Measurements from ENCODE around the gene ADAMTS5. TPM values are rescaled to one million over a fixed set of nuclear protein-coding genes. Genes with fewer than 3 reads are reported as not detected.

ADAMTS5 gene
- total RNA-seq = 10 to 100 TPM in 1 of 2 donors, 1 to 10 TPM in 1; 6.1 to 10.9 TPM

GRCh38 chr21:26967062-26967913 is at the start of gene ADAMTS5:
TSS of gene ADAMTS5 (minus strand) at chr21:26967088. CDS start at chr21:26966391, 697 bp downstream.
- Histone ChIP-seq H3K9me3 (no peaks in the 10 kb centered on the region), H3K27me3 (no peaks in the 10 kb centered on the region)

DNA sequence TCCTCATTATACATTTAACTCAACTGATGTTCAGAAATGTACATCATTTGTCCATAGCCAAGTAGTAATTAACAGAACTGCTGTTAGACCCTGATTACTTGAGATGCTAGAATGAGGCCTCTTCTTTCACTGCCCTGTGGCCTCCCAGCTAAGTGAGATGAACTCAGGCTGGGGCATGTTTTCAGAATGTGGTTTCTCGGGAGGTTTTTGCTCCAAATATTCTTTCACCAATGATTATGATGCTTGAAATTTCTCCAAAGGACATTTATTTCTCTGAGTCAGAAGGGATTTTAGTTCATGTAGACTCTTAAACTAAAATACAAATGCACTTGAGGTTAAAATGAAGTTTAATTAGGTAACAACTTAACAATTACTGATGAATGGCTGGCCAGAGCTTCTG is 34.6 kb upstream of the ADAMTS5 start:
- Histone ChIP-seq H3K9me3 (no peaks in the 10 kb centered on the region), H3K36me3 (no peaks in the 10 kb centered on the region), H3K27me3 (no peaks in the 10 kb centered on the region), H3K27ac (no peak overlapping the region), H3K4me3 (no peak overlapping the region), H3K4me1 (no peaks in the 10 kb centered on the region)
- no peak for DNase-seq (ENCODE audit: low spot score)
- TF ChIP-seq CTCF (IDR thresholded peaks at IDR 0.05) = no peak

More at GRCh38 chr21:26967062-26967913, at the start of gene ADAMTS5:
- H3K27ac ChIP-seq = peak within 1 kb of the TSS; percentile 73 to 79
- DNase-seq (ENCODE audit: low spot score) = peak; percentile 71
- TF ChIP-seq CTCF (IDR thresholded peaks at IDR 0.05) = no peak
- H3K4me3 ChIP-seq = peak within 1 kb of the TSS; percentile 62 to 69
- H3K36me3 ChIP-seq = no peaks in the 10 kb centered on the region
- H3K4me1 ChIP-seq = peaks cover 0 to 20% of the 10 kb centered on the region in 2 donors

GRCh38 chr21:26983576-26983975 is 16.7 kb upstream of the ADAMTS5 start:
- H3K9me3 ChIP-seq = peaks cover 0 to 17% of the 10 kb centered on the region in 2 donors
- no peak overlapping the region for H3K27ac ChIP-seq
- no peaks in the 10 kb centered on the region for H3K4me1 ChIP-seq
- no peak overlapping the region for H3K4me3 ChIP-seq
- H3K27me3 ChIP-seq = no peaks in the 10 kb centered on the region
- no peak for TF ChIP-seq CTCF (IDR thresholded peaks at IDR 0.05)
- no peak for DNase-seq (ENCODE audit: low spot score)
- H3K36me3 ChIP-seq = no peaks in the 10 kb centered on the region

GRCh38 chr21:26982767-26983166 is 15.9 kb upstream of the ADAMTS5 start:
- Histone ChIP-seq H3K36me3 (no peaks in the 10 kb centered on the region), H3K27me3 (no peaks in the 10 kb centered on the region), H3K9me3 (peaks cover 0 to 9% of the 10 kb centered on the region in 2 donors), H3K4me3 (no peak overlapping the region), H3K4me1 (no peaks in the 10 kb centered on the region), H3K27ac (no peak overlapping the region)
- DNase-seq (ENCODE audit: low spot score) = no peak
- TF ChIP-seq CTCF (IDR thresholded peaks at IDR 0.05) = no peak

DNA sequence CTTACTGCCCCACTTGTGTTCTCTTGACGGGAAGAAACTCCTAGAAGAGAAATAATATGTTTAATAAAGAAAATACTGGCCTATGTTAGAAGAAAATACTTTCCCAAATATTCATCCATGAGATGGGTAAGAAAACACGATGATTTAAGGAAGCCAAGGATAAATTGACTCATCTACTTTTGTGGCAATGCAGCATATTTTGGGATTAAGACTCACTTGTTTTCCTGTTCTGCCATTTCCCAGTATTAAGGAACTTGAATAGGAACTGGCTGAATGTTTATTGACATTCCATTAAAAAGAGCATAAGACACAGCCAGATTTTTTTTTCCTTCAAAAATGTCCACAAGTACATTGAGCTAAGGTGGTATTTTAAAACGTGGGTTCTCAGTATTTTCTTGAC is 10.9 kb upstream of the ADAMTS5 start:
- Histone ChIP-seq H3K4me3 (no peak overlapping the region), H3K9me3 (peaks cover 0 to 9% of the 10 kb centered on the region in 2 donors), H3K4me1 (no peaks in the 10 kb centered on the region), H3K36me3 (no peaks in the 10 kb centered on the region), H3K27me3 (no peaks in the 10 kb centered on the region), H3K27ac (no peak overlapping the region)
- no peak for DNase-seq (ENCODE audit: low spot score)
- TF ChIP-seq CTCF (IDR thresholded peaks at IDR 0.05) = no peak
